HG02885 (cell line): Measurements from ENCODE around the gene TEAD1.
"Not testable (repeated sequence)": the region's sequence is repeated elsewhere in the genome, so short reads cannot be mapped to it uniquely, and the experiment has no call there.

Source experiments
- ATAC-seq: cut with Tn5 transposase; IDR thresholded peaks from one replicate; pipeline ENCODE4 v1.9.1; 2021; ENCODE audit warnings: mild to moderate bottlenecking; ENCODE audit not compliant: unreplicated experiment, poor library complexity

TEAD1 gene

GRCh38 chr11:12877508-12877907 is 203.3 kb downstream of the TEAD1 start:
- ATAC-seq, result not testable (repeated sequence)

DNA sequence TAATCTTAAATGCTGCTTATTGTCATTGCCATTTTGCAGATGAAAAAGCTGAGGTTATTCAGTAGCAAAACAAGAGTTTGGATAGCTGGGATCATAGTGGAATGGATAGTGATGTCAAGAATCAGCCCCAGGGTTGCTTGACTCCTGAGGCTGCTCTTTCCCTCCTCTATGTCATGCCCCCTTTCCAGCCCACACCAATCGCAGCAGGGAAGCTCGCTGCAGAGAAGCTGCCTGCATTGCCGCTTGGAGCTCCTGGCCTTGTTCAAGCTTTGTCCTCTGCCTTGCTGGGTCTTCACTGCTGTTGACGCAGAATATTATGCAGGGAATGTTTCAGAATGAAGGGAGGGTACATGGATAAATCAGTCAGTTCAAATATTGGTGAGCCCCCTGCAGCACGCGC is 206.1 kb downstream of the TEAD1 start:
- ATAC-seq, result no peak

GRCh38 chr11:12882670-12883069 is 208.4 kb downstream of the TEAD1 start:
- ATAC-seq, result no peak

DNA sequence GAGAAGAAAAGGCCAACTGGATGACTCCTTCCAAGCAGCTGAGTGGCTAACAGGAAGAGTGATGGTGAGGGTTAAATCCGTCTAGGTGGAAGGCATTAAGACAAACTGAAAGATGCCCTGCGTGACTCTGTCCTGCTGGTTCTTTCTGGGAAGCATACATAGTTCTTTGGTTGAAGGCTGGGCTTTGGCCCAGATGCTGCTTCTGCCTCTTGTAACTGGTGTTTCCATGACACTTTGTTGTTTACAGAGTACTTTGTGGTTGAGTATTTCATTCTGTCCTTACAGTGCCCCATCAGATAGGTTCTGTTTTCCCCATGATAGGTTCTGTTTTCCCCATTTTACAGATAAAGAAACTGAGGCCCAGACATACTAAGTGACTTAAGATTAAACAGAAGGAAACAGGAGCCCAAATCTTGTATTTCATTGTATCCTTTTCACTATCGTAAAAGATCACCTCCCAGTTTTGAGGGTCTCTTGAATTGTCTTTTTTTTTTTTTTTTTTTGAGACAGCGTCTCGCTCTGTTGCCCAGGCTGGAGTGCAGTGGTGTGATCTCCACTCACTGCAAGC is 210.6 kb downstream of the TEAD1 start:
- ATAC-seq, result no peak

DNA sequence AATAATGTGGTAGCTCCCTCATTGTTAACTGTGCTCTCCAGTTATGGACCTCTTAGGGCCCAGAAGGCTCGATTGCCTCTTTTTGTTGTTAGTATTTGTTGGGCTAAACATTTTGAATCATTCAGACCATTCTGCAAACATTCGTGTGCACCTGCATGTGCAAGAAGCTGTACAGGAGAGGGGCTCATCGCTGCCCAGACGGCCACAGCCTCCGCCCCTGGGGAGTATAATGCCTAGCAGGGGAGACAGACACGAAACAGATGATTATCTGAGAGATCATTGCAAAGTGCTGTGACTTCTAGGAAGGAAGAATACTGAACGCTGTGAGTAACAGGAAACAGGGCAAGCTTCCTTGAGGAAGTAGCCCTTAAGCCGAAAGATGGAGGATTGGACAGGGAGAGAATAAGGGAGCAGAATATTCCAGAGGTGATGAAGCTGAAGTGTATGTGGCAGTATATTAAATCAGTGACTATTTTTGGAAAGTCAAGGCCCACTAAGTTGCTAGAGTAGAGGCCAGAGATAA is 211.6 kb downstream of the TEAD1 start:
- ATAC-seq, result no peak

DNA sequence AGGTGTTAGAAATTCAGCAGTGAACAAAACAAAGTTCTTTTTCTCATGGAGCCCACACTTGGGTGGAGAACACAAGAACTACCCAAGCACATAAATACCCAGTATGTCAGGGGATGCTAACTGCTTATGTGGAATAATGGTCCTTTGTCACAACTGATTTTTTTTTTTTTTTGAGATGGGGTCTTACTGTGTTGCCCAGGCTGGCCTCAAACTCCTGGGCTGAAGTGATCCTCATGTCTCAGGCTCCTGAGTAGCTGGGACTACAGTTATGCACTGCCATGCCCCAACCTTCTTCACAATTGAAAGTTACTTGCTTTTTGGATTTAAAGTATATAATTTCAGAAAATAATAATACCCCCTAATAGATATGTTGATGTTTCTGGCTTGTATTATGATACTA is 212.3 kb downstream of the TEAD1 start:
- ATAC-seq, result no peak

GRCh38 chr11:12888525-12889158 is 214.4 kb downstream of the TEAD1 start:
- peak; percentile 81 for ATAC-seq

- no peak for ATAC-seq
These were observed 215.0 kb downstream of the TEAD1 start for GRCh38 chr11:12889243-12889642.

GRCh38 chr11:12890476-12890875 is 216.3 kb downstream of the TEAD1 start:
- ATAC-seq, result no peak

GRCh38 chr11:12893787-12894672 is 219.8 kb downstream of the TEAD1 start:
- peak; percentile 47 for ATAC-seq

GRCh38 chr11:12897390-12897789 is 223.2 kb downstream of the TEAD1 start:
- ATAC-seq, result no peak

DNA sequence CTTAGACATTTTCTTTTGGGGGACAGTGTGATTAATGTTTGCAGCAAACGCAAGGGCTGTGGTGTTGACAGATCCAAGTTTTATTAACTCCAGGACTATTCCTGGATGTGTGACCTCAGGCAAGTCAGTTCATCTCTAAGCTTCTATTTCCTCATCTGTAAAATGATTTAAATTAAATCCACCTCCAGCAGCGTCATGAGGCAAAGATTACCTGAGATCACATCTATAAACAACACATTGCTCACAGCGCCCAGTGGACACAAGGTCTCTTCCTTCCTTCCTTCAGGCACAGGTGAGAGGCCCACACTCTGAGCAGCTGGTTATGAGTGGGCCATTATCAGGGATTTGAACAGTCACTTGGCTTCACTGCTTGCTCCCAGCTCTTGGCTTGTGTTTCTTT is 223.6 kb downstream of the TEAD1 start:
- no peak for ATAC-seq

DNA sequence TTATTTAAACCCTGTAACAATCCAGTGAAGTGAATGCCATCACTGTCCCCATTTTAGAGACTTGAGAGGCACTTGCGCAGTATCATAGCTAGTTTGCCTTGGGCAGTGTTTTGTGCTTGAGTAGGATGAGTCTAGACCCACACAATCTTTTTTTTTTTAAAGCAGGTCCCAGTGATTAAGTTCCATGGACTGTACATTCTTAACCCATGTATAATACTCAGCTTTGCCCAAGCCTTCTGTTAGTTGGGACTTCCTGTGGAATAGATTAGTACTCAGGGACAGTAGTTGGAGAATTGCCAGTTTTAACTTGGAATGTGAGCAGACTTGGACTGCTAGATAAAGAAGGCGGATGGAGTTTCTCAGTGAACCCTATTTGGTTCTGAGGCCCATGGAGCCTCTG is 226.3 kb downstream of the TEAD1 start:
- no peak for ATAC-seq

- ATAC-seq, result peak; percentile 62
These were observed 227.1 kb downstream of the TEAD1 start for GRCh38 chr11:12901272-12901671.

GRCh38 chr11:12901874-12902481 is 227.8 kb downstream of the TEAD1 start:
- ATAC-seq, result no peak

DNA sequence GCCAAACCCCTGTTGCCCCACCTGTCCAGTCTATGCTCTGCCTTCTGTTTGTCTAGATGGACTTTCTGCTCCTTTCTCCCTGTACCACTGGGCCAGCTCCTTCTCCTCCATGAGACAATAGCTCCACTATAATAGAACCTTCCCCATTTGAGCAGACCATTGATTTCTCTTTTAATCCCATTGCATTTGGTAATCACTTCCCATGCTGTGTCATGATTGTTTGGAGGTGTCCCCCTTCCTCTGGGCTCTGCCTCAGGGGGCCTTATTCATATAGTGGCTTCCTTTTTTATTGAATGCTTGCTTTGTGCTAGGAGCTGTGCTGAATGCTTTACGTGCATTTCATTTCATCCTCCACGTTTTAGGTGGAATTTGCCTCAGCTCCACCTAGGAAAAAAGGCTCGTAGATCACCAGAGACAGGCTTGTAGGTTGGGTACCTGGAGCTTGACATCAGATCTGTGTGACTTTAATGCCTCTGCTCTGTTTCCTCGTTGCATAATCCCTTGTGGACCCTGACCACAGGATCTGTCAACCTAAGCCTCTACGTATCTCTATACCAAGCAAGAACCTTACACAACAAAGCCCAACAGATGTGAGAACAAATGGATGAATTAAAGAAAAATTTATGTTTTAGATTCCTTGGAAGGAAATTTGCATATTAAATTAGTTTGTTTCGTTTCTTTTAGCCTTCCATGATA is 228.7 kb downstream of the TEAD1 start:
- ATAC-seq, result no peak

DNA sequence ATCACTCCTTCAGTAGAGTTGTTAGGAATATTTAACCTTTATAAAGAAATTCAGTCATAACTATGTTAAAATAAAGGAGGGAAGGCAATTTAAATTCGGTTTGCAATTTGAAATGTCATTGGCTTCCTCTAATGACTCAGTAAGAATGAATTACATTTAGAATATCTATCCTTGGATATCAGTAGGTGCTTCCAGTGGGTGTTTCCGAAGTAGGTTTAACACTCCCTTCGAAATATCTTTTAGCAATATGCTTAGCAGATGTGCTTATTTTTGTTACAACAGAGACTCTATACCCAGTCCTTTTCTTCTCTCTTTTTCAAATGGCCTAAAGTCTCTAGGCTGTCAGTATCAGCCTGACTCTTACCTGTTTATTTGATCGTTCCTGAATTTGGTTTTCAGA is 231.2 kb downstream of the TEAD1 start:
- ATAC-seq, result no peak

DNA sequence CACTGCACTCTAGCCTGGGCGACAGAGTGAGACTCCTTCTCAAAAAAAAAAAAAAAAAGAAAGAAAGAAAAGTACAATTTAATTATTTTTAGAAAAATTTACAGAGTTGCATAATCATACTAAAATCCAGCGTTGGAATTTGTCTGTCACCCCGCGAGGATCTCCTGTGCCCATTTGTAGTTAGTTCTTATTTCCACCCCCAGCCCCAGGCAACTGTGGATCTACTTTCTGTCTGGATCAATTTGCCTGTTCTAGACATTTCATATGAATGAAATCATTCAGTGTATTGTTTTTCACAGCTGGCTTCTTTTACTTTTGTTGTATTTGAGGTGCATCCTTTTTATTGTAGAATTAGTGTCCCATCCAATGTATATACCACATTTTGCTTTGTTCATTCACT is 232.3 kb downstream of the TEAD1 start:
- ATAC-seq, result no peak

GRCh38 chr11:12909879-12910278 is 235.7 kb downstream of the TEAD1 start:
- no peak for ATAC-seq

GRCh38 chr11:12914400-12914912 is 240.2 kb downstream of the TEAD1 start:
- no peak for ATAC-seq
